Ectodermal cell (in vitro differentiated cells): ENCODE data around the gene PCGF3.
"Not testable (repeated sequence)": the region's sequence is repeated elsewhere in the genome, so short reads cannot be mapped to it uniquely, and the experiment has no call there.

Experiments used
- H3K27ac ChIP-seq: 2 replicates; pipeline ENCODE4 v1.7.0; 2013; ENCODE audit warnings: mild to moderate bottlenecking, low read depth, low read length; ENCODE audit not compliant: insufficient read depth, poor library complexity, severe bottlenecking
- H3K27me3 ChIP-seq: 2 replicates; pipeline ENCODE4 v1.7.0; 2013; ENCODE audit warnings: mild to moderate bottlenecking, low read length; ENCODE audit not compliant: insufficient read depth, control insufficient read depth, poor library complexity, severe bottlenecking
- H3K36me3 ChIP-seq: one replicate; pipeline ENCODE4 v1.7.0; 2013; ENCODE audit warnings: low read length; ENCODE audit not compliant: control insufficient read depth, insufficient read depth
- H3K4me1 ChIP-seq: one replicate; pipeline ENCODE4 v1.7.0; 2013; ENCODE audit warnings: low read length; ENCODE audit not compliant: control insufficient read depth, insufficient read depth
- H3K4me3 ChIP-seq: 2 replicates; pipeline ENCODE4 v1.7.0; 2013; ENCODE audit warnings: low read depth, low read length, control low read depth; ENCODE audit not compliant: insufficient read depth
- H3K9me3 ChIP-seq: 2 replicates; pipeline ENCODE4 v1.7.0; 2013; ENCODE audit warnings: mild to moderate bottlenecking, low read length, moderate library complexity; ENCODE audit not compliant: control insufficient read depth
- WGBS, 2 experiments: methylation state at CpG; one replicate each; pipeline ENCODE4 v1.1.7; 2013; ENCODE audit warnings: missing lambda C conversion rate in 2 of 2; 5-methylcytosine and 5-hydroxymethylcytosine counted together

Gene PCGF3

GRCh38 chr4:773214-773613 is 67.6 kb downstream of the PCGF3 start:
- Histone ChIP-seq H3K4me1 (no peaks in the 10 kb centered on the region), H3K9me3 (no peaks in the 10 kb centered on the region), H3K27me3 (no peaks in the 10 kb centered on the region), H3K4me3 (no peak overlapping the region), H3K27ac (no peak overlapping the region), H3K36me3 (peaks cover 32% of the 10 kb centered on the region)
- 84 to 93% methylated on average over 9 of the region's 9 CpGs for WGBS, 2 experiments

GRCh38 chr4:774419-775092 is 68.9 kb downstream of the PCGF3 start:
- not testable (repeated sequence) for H3K9me3 ChIP-seq, H3K4me3 ChIP-seq, H3K27ac ChIP-seq, H3K27me3 ChIP-seq, H3K4me1 ChIP-seq
- WGBS, 2 experiments: 94 to 96% methylated on average over 30 of the region's 30 CpGs
- H3K36me3 ChIP-seq: peaks cover 38% of the 10 kb centered on the region

GRCh38 chr4:775485-775884 is 69.9 kb downstream of the PCGF3 start:
- H3K36me3 ChIP-seq: peaks cover 40% of the 10 kb centered on the region

GRCh38 chr4:776743-777441 is 71.3 kb downstream of the PCGF3 start:
- no peak overlapping the region for H3K4me3 ChIP-seq
- H3K4me1 ChIP-seq: peaks cover 7% of the 10 kb centered on the region
- H3K9me3 ChIP-seq: no peaks in the 10 kb centered on the region
- no peaks in the 10 kb centered on the region for H3K27me3 ChIP-seq
- no peak overlapping the region for H3K27ac ChIP-seq
- 96% methylated on average over 9 of the region's 9 CpGs for WGBS, 2 experiments
- H3K36me3 ChIP-seq: peaks cover 36% of the 10 kb centered on the region

More at GRCh38 chr4:775485-775884, 69.9 kb downstream of the PCGF3 start:
- not testable (repeated sequence) for H3K27ac ChIP-seq, H3K4me1 ChIP-seq, H3K4me3 ChIP-seq, H3K27me3 ChIP-seq, H3K9me3 ChIP-seq
- 88 to 96% methylated on average over 2 of the region's 2 CpGs for WGBS, 2 experiments

- H3K27me3 ChIP-seq: peaks cover under 1% of the 10 kb centered on the region
- 96 to 97% methylated on average over 6 of the region's 6 CpGs for WGBS, 2 experiments
- peaks cover 7% of the 10 kb centered on the region for H3K4me1 ChIP-seq
- no peak overlapping the region for H3K27ac ChIP-seq
- H3K36me3 ChIP-seq: peaks cover 36% of the 10 kb centered on the region
- no peak overlapping the region for H3K4me3 ChIP-seq
- no peaks in the 10 kb centered on the region for H3K9me3 ChIP-seq
Observed at GRCh38 chr4:777520-778262, 72.1 kb downstream of the PCGF3 start.

GRCh38 chr4:779555-779954 is 73.9 kb downstream of the PCGF3 start:
- Histone ChIP-seq H3K27ac (no peak overlapping the region), H3K36me3 (peaks cover 35% of the 10 kb centered on the region), H3K4me1 (peaks cover 7% of the 10 kb centered on the region), H3K27me3 (peaks cover 19% of the 10 kb centered on the region), H3K9me3 (no peaks in the 10 kb centered on the region), H3K4me3 (no peak overlapping the region)
- 96 to 98% methylated on average over 2 of the region's 2 CpGs for WGBS, 2 experiments

- H3K4me3 ChIP-seq: peak overlapping the region; percentile 99
- WGBS, 2 experiments: 91 to 93% methylated on average over 10 of the region's 10 CpGs
- peaks cover 33% of the 10 kb centered on the region for H3K36me3 ChIP-seq
- not testable (repeated sequence) for H3K4me1 ChIP-seq, H3K27ac ChIP-seq, H3K9me3 ChIP-seq
- H3K27me3 ChIP-seq: peaks cover 26% of the 10 kb centered on the region
Observed at GRCh38 chr4:780255-780654, 74.6 kb downstream of the PCGF3 start.

GRCh38 chr4:780716-781492 is 75.3 kb downstream of the PCGF3 start:
- H3K4me3 ChIP-seq: peak overlapping the region; percentile 99
- H3K9me3 ChIP-seq: no peaks in the 10 kb centered on the region
- WGBS, 2 experiments: 6 to 7% methylated on average over 38 of the region's 38 CpGs
- peaks cover 15% of the 10 kb centered on the region for H3K4me1 ChIP-seq
- H3K27ac ChIP-seq: peak overlapping the region; percentile 96
- H3K36me3 ChIP-seq: peaks cover 32% of the 10 kb centered on the region
- peaks cover 32% of the 10 kb centered on the region for H3K27me3 ChIP-seq

- Histone ChIP-seq H3K36me3 (peaks cover 27% of the 10 kb centered on the region), H3K9me3 (no peaks in the 10 kb centered on the region), H3K4me1 (peaks cover 15% of the 10 kb centered on the region), H3K27me3 (peaks cover 40% of the 10 kb centered on the region), H3K4me3 (peak overlapping the region; percentile 99), H3K27ac (peak overlapping the region; percentile 96)
- WGBS, 2 experiments: 0% methylated on average over 57 of the region's 57 CpGs
Observed at GRCh38 chr4:781493-782216, 76.0 kb downstream of the PCGF3 start.
